Trophoblast cell (in vitro differentiated cells and primary cell): Measurements from ENCODE around the gene TFRC.
A peak's percentile ranks its signal among the peaks of the same experiment; 100 is the strongest.

Source experiments
- DNase-seq, 2 donors: peaks; one replicate each; pipeline ENCODE4 v3.0.0-alpha.2; 2016
- H2AFZ ChIP-seq: 2 replicates; pipeline ENCODE4 v1.6.1; 2013; ENCODE audit warnings: low read length, moderate library complexity, mild to moderate bottlenecking; ENCODE audit not compliant: insufficient read depth, poor library complexity
- H2AK5ac ChIP-seq: 2 replicates; pipeline ENCODE4 v1.6.1; 2013; ENCODE audit warnings: mild to moderate bottlenecking, low read length
- H2BK120ac ChIP-seq: 2 replicates; pipeline ENCODE4 v1.6.1; 2013; ENCODE audit warnings: low read length, mild to moderate bottlenecking, moderate library complexity; ENCODE audit not compliant: insufficient read depth, poor library complexity
- H2BK12ac ChIP-seq: 2 replicates; pipeline ENCODE4 v1.6.1; 2013; ENCODE audit warnings: mild to moderate bottlenecking, low read length, moderate library complexity
- H2BK5ac ChIP-seq: 2 replicates; pipeline ENCODE4 v1.6.1; 2013; ENCODE audit warnings: low read length, low read depth, moderate library complexity, mild to moderate bottlenecking; ENCODE audit not compliant: poor library complexity
- H3K14ac ChIP-seq: 2 replicates; pipeline ENCODE4 v1.6.1; 2013; ENCODE audit warnings: mild to moderate bottlenecking, low read length
- H3K18ac ChIP-seq: 2 replicates; pipeline ENCODE4 v1.6.1; 2013; ENCODE audit warnings: mild to moderate bottlenecking, low read length
- H3K23ac ChIP-seq: 2 replicates; pipeline ENCODE4 v1.6.1; 2013; ENCODE audit warnings: low read length
- H3K27ac ChIP-seq: 2 replicates; pipeline ENCODE4 v1.5.1; 2013; ENCODE audit warnings: low read depth, mild to moderate bottlenecking, inconsistent platforms, low read length, moderate library complexity
- H3K27me3 ChIP-seq: 2 replicates; pipeline ENCODE4 v1.6.1; 2013; ENCODE audit warnings: inconsistent platforms, mild to moderate bottlenecking, low read length, moderate library complexity; ENCODE audit not compliant: insufficient read depth
- H3K36me3 ChIP-seq, 2 experiments: 1 replicate in 1 of 2; 2 replicates in 1 of 2; pipeline ENCODE4 v1.6.1; 2013; ENCODE audit warnings: low read length in 2 of 2, mild to moderate bottlenecking in 2 of 2, moderate library complexity in 1 of 2; ENCODE audit not compliant: insufficient read depth in 2 of 2, control insufficient read depth in 1 of 2
- H3K4ac ChIP-seq: 2 replicates; pipeline ENCODE4 v1.6.1; 2013; ENCODE audit warnings: low read depth, mild to moderate bottlenecking, low read length, moderate library complexity
- H3K4me1 ChIP-seq, 2 experiments: 1 replicate in 1 of 2; 2 replicates in 1 of 2; pipeline ENCODE4 v1.6.1; 2013; ENCODE audit warnings: low read length in 2 of 2, mild to moderate bottlenecking in 2 of 2, moderate library complexity in 1 of 2; ENCODE audit not compliant: insufficient read depth in 2 of 2, control insufficient read depth in 1 of 2
- H3K4me2 ChIP-seq: 2 replicates; pipeline ENCODE4 v1.6.1; 2013; ENCODE audit warnings: inconsistent platforms, mild to moderate bottlenecking, low read length, moderate library complexity
- H3K4me3 ChIP-seq: 2 replicates; pipeline ENCODE4 v1.5.1; 2013; ENCODE audit warnings: mild to moderate bottlenecking, low read depth, low read length, inconsistent platforms
- H3K79me1 ChIP-seq: one replicate; pipeline ENCODE4 v1.6.1; 2013; ENCODE audit warnings: low read length
- H3K79me2 ChIP-seq: 2 replicates; pipeline ENCODE4 v1.6.1; 2013; ENCODE audit warnings: low read length, mild to moderate bottlenecking; ENCODE audit not compliant: control insufficient read depth, insufficient read depth, poor library complexity
- H3K9ac ChIP-seq: 2 replicates; pipeline ENCODE4 v1.6.1; 2013; ENCODE audit warnings: mild to moderate bottlenecking, low read length
- H3K9me3 ChIP-seq: 2 replicates; pipeline ENCODE4 v1.6.1; 2013; ENCODE audit warnings: low read depth, mild to moderate bottlenecking, control low read depth, inconsistent platforms, low read length; ENCODE audit not compliant: insufficient read depth
- H4K12ac ChIP-seq: 2 replicates; pipeline ENCODE4 v1.6.1; 2013; ENCODE audit warnings: low read depth, mild to moderate bottlenecking, low read length, moderate library complexity
- H4K8ac ChIP-seq: 2 replicates; pipeline ENCODE4 v1.6.1; 2013; ENCODE audit warnings: low read depth, mild to moderate bottlenecking, low read length, moderate library complexity
- H4K91ac ChIP-seq: one replicate; pipeline ENCODE4 v1.6.1; 2013; ENCODE audit warnings: low read depth, mild to moderate bottlenecking, low read length, moderate library complexity
- WGBS: extraction: QIAGEN DNeasy Blood & Tissue Kit; methylation state at CpG from one replicate; pipeline ENCODE4 v1.1.7; 2013; ENCODE audit warnings: missing lambda C conversion rate; ENCODE audit not compliant: insufficient read length, insufficient coverage; ENCODE audit errors: extremely low coverage; 5-methylcytosine and 5-hydroxymethylcytosine counted together

TFRC gene

DNA sequence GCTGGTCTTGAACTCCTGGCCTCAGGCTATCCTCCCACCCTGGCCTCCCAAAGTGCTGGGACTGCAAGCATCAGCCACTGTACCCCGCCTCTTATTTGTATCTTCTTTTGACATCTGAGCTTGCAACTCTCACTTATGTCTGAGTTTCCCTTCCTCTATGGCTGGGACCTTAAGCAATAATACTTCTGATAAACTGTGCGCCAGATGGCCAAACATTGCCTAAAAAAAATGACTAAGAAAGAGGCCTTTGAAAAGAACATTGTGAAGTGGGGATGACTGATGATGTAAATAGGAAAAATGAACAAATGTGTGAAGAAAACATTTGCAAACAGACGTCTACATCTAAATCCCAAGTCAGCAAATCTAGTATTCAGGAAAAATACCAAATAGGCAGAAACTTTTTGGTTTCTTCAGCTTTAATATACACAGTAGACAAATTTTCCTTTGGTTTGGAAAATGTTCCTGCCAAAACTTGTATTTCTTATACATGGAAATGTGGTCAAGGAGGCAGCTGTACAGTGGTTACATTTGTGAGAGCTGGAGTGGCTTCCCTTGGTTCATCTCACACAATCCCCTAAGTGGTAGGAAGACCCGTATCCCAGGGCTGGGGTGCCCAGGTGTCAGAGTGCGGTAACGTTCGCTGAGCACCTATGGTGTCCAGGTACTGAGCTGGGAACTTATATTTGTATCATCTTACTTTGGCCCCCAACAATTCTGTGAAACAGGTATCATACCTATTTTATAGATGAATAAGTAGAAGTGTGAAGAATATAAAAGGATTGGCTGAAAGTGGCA, 11.6 kb upstream of the TFRC start:
- Histone ChIP-seq H3K4me3 (no peak overlapping the region), H2AFZ (no peak overlapping the region), H2BK5ac (no peak overlapping the region), H3K4ac (no peak overlapping the region), H2BK12ac (no peak overlapping the region), H2AK5ac (no peak overlapping the region), H3K36me3 (no peaks in the 10 kb centered on the region), H2BK120ac (no peak overlapping the region), H3K9me3 (no peaks in the 10 kb centered on the region), H3K79me1 (no peaks in the 10 kb centered on the region), H3K4me2 (no peak overlapping the region), H3K9ac (no peak overlapping the region), H3K18ac (no peak overlapping the region), H3K27ac (no peak overlapping the region), H3K27me3 (no peaks in the 10 kb centered on the region), H3K79me2 (no peaks in the 10 kb centered on the region), H3K4me1 (no peaks in the 10 kb centered on the region), H4K8ac (no peak overlapping the region), H4K91ac (no peak overlapping the region), H3K14ac (no peak overlapping the region), H4K12ac (no peak overlapping the region), H3K23ac (no peak overlapping the region)
- DNase-seq, result peak in 1 of 2 donors; percentile 32
- WGBS, result no CpG with 5 or more reads among the region's 7 CpGs

DNA sequence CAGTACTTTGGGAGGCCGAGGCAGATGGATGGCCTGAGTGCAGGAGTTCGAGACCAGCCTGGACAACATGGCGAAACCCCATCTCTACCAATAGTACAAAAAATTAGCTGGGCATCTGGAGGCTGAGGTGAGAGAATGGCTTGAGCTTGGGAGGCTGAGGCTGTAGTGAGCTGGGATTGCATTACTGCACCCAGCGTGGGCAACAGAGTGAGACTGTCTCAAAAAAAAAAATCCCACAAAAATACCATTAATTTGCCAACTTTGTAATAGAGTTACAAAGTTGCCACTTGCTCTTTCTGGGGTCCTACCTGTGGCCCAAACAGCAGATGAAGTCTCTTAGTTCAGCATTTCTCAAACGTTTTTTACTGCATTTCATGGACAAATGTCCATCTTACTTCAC, 6.0 kb upstream of the TFRC start:
- Histone ChIP-seq H3K14ac (no peak overlapping the region), H4K91ac (no peak overlapping the region), H2AFZ (no peak overlapping the region), H3K4ac (no peak overlapping the region), H4K8ac (no peak overlapping the region), H3K4me3 (no peak overlapping the region), H3K9ac (no peak overlapping the region), H2BK5ac (no peak overlapping the region), H3K23ac (no peak overlapping the region), H3K79me1 (no peaks in the 10 kb centered on the region), H2BK120ac (no peak overlapping the region), H4K12ac (no peak overlapping the region), H3K36me3 (peaks cover 0 to 2% of the 10 kb centered on the region in 2 experiments), H3K18ac (no peak overlapping the region), H3K27ac (no peak overlapping the region), H3K9me3 (no peaks in the 10 kb centered on the region), H3K4me1 (no peaks in the 10 kb centered on the region), H2BK12ac (no peak overlapping the region), H2AK5ac (no peak overlapping the region), H3K79me2 (no peaks in the 10 kb centered on the region), H3K4me2 (no peak overlapping the region), H3K27me3 (no peaks in the 10 kb centered on the region)
- no peak for DNase-seq
- WGBS, result no CpG with 5 or more reads among the region's 5 CpGs

DNA sequence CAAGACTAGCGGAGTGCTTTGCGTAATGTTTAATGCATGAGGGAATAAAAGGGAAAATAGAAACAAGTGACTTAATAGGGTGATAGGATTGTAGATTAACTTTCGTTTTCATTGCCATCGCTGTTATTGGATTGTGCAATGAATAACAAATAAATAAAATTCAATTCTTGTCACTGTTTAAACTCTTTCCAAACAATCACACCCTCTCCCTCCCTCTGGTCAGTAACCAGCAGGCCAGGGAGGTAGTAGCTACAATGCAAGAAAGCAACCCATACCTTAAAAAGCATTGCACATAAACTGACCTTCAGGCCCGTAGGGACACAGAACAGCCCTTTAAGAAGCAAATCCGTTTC, 705 bp upstream of the TFRC start:
- Histone ChIP-seq H2AFZ (no peak overlapping the region), H3K4me2 (peak overlapping the region; percentile 82), H2AK5ac (no peak overlapping the region), H3K9me3 (no peaks in the 10 kb centered on the region), H3K18ac (no peak overlapping the region), H3K27ac (no peak overlapping the region), H2BK12ac (no peak overlapping the region), H3K4me1 (peaks cover 0 to 1% of the 10 kb centered on the region in 2 experiments), H2BK120ac (no peak overlapping the region), H4K12ac (no peak overlapping the region), H4K91ac (no peak overlapping the region), H3K4ac (no peak overlapping the region), H3K79me1 (peaks cover 5% of the 10 kb centered on the region), H4K8ac (no peak overlapping the region), H3K79me2 (peaks cover 16% of the 10 kb centered on the region), H3K36me3 (peaks cover 0 to 2% of the 10 kb centered on the region in 2 experiments), H3K14ac (no peak overlapping the region), H3K27me3 (no peaks in the 10 kb centered on the region), H2BK5ac (no peak overlapping the region), H3K9ac (no peak overlapping the region), H3K4me3 (no peak overlapping the region), H3K23ac (no peak overlapping the region)
- no CpG with 5 or more reads among the region's 6 CpGs for WGBS
- DNase-seq, result no peak

- Histone ChIP-seq H3K79me2 (peaks cover 16% of the 10 kb centered on the region), H3K9me3 (no peaks in the 10 kb centered on the region), H3K4me1 (peaks cover 0 to 1% of the 10 kb centered on the region in 2 experiments), H3K23ac (no peak overlapping the region), H3K14ac (peak overlapping the region; percentile 71), H3K4me3 (peak overlapping the region; percentile 90), H3K18ac (peak overlapping the region; percentile 81), H4K8ac (peak overlapping the region; percentile 79), H2BK5ac (peak overlapping the region; percentile 36), H2BK120ac (peak overlapping the region; percentile 27), H2AK5ac (peak overlapping the region; percentile 41), H3K9ac (peak overlapping the region; percentile 44), H2AFZ (peak overlapping the region; percentile 80), H3K36me3 (peaks cover 0 to under 1% of the 10 kb centered on the region in 2 experiments), H3K27me3 (no peaks in the 10 kb centered on the region), H2BK12ac (no peak overlapping the region), H3K4me2 (peak overlapping the region; percentile 82), H3K27ac (peak overlapping the region; percentile 53), H4K91ac (peak overlapping the region; percentile 85), H3K4ac (peak overlapping the region; percentile 86), H4K12ac (peak overlapping the region; percentile 38), H3K79me1 (peaks cover 5% of the 10 kb centered on the region)
- peak; percentile 50 to 66 for DNase-seq
- no CpG with 5 or more reads among the region's 61 CpGs for WGBS
Measured at GRCh38 chr3:196081002-196081833, 672 bp downstream of the TFRC start.
